ENCODE measurements around the gene RAD51B. TPM values are rescaled to one million over a fixed set of nuclear protein-coding genes. Genes with fewer than 3 reads are reported as not detected.

The RAD51B gene
- total and polyA plus RNA-seq, 9 of the 15 experiments (the other 6 are each of a cell fraction or from before 2014, with no cell fraction given): 8.5 to 17.3 (median 11.3) TPM

- no peak for TF ChIP-seq ARID3A (IDR thresholded peaks at IDR 0.05; ENCODE audit: borderline replicate concordance, low read depth, low read length)
- no peak for TF ChIP-seq RBM22 (IDR thresholded peaks at IDR 0.05; ENCODE audit: low read depth, low read length, poor library complexity, severe bottlenecking)
- TF ChIP-seq ZNF121 (CRISPR knock-in tag; conservative IDR thresholded peaks at IDR 0.05): no peak
- TF ChIP-seq CBFA2T3 (IDR thresholded peaks at IDR 0.05): peak; percentile 92
- peak; percentile 66; the same call in 1 of the 2 replicates for TF ChIP-seq LEF1 (IDR thresholded peaks at IDR 0.05)
- TF ChIP-seq NR1H2 (CRISPR knock-in tag; IDR thresholded peaks at IDR 0.05): no peak
- TF ChIP-seq POLR3G (IDR thresholded peaks at IDR 0.05; ENCODE audit: extremely low read depth, insufficient read length, insufficient replicate concordance): no peak
- peak; percentile 76 for TF ChIP-seq ATF3 (IDR thresholded peaks at IDR 0.05)
- TF ChIP-seq ATF3 (CRISPR knock-in tag; conservative IDR thresholded peaks at IDR 0.05): no peak
- no peak for TF ChIP-seq ZKSCAN8 (CRISPR knock-in tag; IDR thresholded peaks at IDR 0.05)
- peak; percentile 80; the same call in 1 of the 2 replicates for TF ChIP-seq CC2D1A (IDR thresholded peaks at IDR 0.05)
- peak; percentile 94 for TF ChIP-seq JUND (IDR thresholded peaks at IDR 0.05; ENCODE audit: borderline replicate concordance, low read depth, low read length)
- peak; percentile 90; the same call in 2 of the 3 replicates for TF ChIP-seq JUND (tag; IDR thresholded peaks at IDR 0.05; ENCODE audit: borderline replicate concordance, low read depth, low read length)
- no peak for TF ChIP-seq PPARD (CRISPR knock-in tag; IDR thresholded peaks at IDR 0.05)
- no peak for TF ChIP-seq RERE (CRISPR knock-in tag; IDR thresholded peaks at IDR 0.05; ENCODE audit: borderline replicate concordance)
- TF ChIP-seq NFE2 (IDR thresholded peaks at IDR 0.05; ENCODE audit: low read depth): peak; percentile 82
- TF ChIP-seq SNRNP70 (optimal IDR thresholded peaks at IDR 0.05; ENCODE audit: low read depth, low read length): no peak
- no peak for TF ChIP-seq ZFPM2 (CRISPR knock-in tag; IDR thresholded peaks at IDR 0.05)
- no peak for TF ChIP-seq PYGO2 (tag; IDR thresholded peaks at IDR 0.05)
- TF ChIP-seq TCFL5 (CRISPR knock-in tag; conservative IDR thresholded peaks at IDR 0.05): no peak
These were observed 800.4 kb downstream of the RAD51B start (continued) for GRCh38 chr14:68619790-68620574.

Measured in K562 (cell line).